ENCODE data around the gene KRT31.
"Not testable (repeated sequence)": the region's sequence is repeated elsewhere in the genome, so short reads cannot be mapped to it uniquely, and the experiment has no call there.

The KRT31 gene

DNA sequence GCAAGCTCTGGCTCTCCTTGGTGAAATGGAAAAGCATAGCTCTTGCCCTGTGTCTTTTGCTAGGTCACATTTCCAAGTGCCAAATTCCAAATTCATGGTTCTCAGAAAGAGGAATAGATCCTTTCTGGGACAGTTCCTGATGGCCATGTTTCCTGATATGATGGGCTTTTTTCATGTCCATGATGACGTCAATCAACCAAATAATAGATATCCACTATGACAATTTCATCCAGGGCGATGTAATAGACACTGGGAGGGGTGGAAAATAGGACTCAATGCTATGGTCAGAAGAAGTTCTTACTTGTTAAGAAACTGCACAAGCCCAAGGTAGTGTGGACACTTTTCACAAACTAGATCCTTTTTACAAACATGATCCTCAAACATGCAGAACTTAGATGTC, 46.2 kb downstream of the KRT31 start:
- ChIA-PET CTCF (no interaction called here), POLR2A (no interaction called here)
- TF ChIP-seq ELF4 (IDR thresholded peaks at IDR 0.05), result no peak
- TF ChIP-seq FOXA1 (IDR thresholded peaks at IDR 0.05), result no peak
- TF ChIP-seq ZNF384 (IDR thresholded peaks at IDR 0.05), result no peak
- TF ChIP-seq NFRKB (IDR thresholded peaks at IDR 0.05), result no peak
- no peak for DNase-seq (ENCODE audit: extremely low spot score)

DNA sequence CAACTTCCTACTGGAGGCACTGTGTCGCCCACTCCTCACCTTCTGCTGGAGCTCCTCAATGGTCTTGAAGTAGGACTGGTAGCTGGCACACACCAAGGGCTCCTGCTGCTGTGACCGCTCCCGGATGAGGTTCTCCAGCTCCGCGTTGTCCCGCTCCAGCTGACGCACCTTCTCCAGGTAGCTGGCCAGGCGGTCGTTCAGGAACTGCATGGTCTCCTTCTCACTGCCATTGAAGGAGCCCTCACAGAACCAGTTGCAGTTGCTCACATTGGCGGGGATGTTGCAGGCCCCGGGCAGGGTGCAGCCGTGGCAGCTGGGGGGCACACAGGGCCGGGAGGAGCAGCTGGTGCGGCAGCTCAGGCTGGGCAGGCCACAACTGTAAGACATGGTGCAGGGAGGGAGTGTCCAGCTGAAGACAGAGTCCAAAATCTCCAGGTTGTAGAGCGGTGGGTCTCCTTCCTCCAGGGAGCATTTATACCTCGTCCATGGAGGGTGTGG, 47.0 kb downstream of the KRT31 start, which contains the start of gene KRT33A:
KRT33A (minus strand) TSS at position 448 of the 498 bp plus-strand sequence; CDS start at position 387, 61 bp downstream.
- DNase-seq (ENCODE audit: extremely low spot score); POLR2A ChIA-PET: not testable (repeated sequence)
- CTCF ChIA-PET, result interaction anchor here (0.7 kb wide), 1 partner anchor 199 kb away, joined by 3 read pairs; no protein-coding TSS in a partner anchor

DNA sequence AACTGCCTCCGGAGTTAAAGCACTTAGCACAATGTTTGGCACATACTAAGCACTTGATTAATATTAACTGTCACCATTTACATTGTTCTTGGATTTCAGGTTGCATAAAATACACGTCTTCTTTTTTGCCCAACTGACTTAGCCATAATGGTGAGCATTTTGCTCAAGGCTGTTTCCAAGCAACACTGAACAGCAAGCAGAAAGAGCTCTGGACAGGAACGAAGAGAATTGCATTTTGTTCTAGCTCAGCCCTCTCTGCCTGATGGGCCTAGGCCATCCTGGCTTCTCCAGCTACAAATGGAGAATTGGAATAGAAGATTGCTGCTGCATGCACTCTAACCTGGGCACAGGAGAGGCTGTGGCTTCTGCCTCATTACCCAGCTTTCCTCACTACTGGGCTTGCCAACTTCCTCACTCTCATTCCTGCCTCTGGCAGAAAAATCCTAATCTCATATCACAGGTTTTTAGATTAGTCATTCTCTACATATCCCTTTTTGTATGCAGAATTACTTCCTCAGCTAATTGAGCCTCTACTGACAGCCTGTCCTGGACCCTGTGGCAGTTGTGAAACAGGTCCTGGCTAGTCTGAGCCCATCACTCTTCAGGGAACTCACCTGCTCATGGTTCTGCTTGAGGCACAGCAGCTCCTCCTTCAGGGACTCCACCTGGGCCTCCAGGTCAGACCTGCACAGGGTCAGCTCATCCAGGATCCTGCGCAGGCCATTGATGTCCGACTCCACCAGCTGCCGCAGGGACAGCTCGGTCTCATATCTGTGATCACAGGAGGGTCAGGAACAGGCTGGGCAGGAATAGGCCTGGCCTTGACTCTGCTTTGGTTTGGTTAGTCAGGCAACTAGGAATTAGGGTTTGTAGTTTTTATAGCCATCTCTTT, 49.3 kb downstream of the KRT31 start:
- ChIA-PET POLR2A (no interaction called here), CTCF (interaction anchor here (0.6 kb wide), 1 partner anchor 136 kb away, joined by 3 read pairs; no protein-coding TSS in a partner anchor)
- TF ChIP-seq LEF1 (IDR thresholded peaks at IDR 0.05; ENCODE audit: borderline replicate concordance) (no peak), BHLHE40 (IDR thresholded peaks at IDR 0.05; ENCODE audit: borderline replicate concordance) (no peak), FOXA1 (IDR thresholded peaks at IDR 0.05) (no peak), SP1 (IDR thresholded peaks at IDR 0.05) (no peak), ARNT (IDR thresholded peaks at IDR 0.05) (no peak), PKNOX1 (IDR thresholded peaks at IDR 0.05) (no peak), FOXK2 (IDR thresholded peaks at IDR 0.05) (no peak), NFRKB (IDR thresholded peaks at IDR 0.05) (no peak), SUZ12 (IDR thresholded peaks at IDR 0.05) (no peak), ELF4 (IDR thresholded peaks at IDR 0.05) (no peak), ZNF384 (IDR thresholded peaks at IDR 0.05) (no peak), HDGF (IDR thresholded peaks at IDR 0.05; ENCODE audit: borderline replicate concordance) (no peak), L3MBTL2 (conservative IDR thresholded peaks at IDR 0.05) (no peak), FOXM1 (IDR thresholded peaks at IDR 0.05; ENCODE audit: borderline replicate concordance) (no peak), TARDBP (IDR thresholded peaks at IDR 0.05) (no peak), CTBP1 (IDR thresholded peaks at IDR 0.05; ENCODE audit: borderline replicate concordance) (no peak)
- DNase-seq (ENCODE audit: extremely low spot score), result no peak

DNA sequence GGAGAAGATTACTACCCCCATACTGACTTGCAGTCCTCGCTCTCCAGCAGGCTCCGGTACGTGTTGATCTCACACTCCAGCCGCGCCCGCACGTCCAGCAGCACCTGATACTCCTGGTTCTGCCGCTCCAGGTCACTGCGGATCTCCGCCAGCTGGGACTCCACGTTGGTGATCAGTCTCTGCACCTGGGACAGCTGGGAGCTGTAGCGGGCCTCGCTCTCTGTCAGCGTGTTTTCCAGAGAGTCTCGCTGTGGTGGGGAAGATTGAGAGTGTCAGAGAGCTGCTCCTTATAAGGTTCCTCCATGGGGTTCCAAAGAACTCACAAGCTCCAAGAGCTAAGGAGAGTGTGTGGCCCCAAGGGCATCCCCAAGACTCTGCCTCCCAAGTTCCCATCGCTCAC, 51.0 kb downstream of the KRT31 start:
- POLR2A ChIA-PET; DNase-seq (ENCODE audit: extremely low spot score): not testable (repeated sequence)
- CTCF ChIA-PET, result interaction anchor here (1.1 kb wide), 1 partner anchor 24 kb away, joined by 3 read pairs; no protein-coding TSS in a partner anchor

- ChIA-PET CTCF (interaction anchor here (1.1 kb wide), 1 partner anchor 23 kb away, joined by 3 read pairs; no protein-coding TSS in a partner anchor), POLR2A (no interaction called here)
- TF ChIP-seq FOXK2 (IDR thresholded peaks at IDR 0.05), result no peak
- no peak for TF ChIP-seq PKNOX1 (IDR thresholded peaks at IDR 0.05)
- TF ChIP-seq SP1 (IDR thresholded peaks at IDR 0.05), result no peak
- no peak for TF ChIP-seq TARDBP (IDR thresholded peaks at IDR 0.05)
- TF ChIP-seq ELF4 (IDR thresholded peaks at IDR 0.05), result no peak
- no peak for TF ChIP-seq LEF1 (IDR thresholded peaks at IDR 0.05; ENCODE audit: borderline replicate concordance)
- no peak for TF ChIP-seq CTBP1 (IDR thresholded peaks at IDR 0.05; ENCODE audit: borderline replicate concordance)
- no peak for TF ChIP-seq NFRKB (IDR thresholded peaks at IDR 0.05)
- TF ChIP-seq BHLHE40 (IDR thresholded peaks at IDR 0.05; ENCODE audit: borderline replicate concordance), result no peak
- TF ChIP-seq L3MBTL2 (conservative IDR thresholded peaks at IDR 0.05), result no peak
- TF ChIP-seq FOXM1 (IDR thresholded peaks at IDR 0.05; ENCODE audit: borderline replicate concordance), result no peak
- no peak for TF ChIP-seq HDGF (IDR thresholded peaks at IDR 0.05; ENCODE audit: borderline replicate concordance)
- no peak for TF ChIP-seq ZNF384 (IDR thresholded peaks at IDR 0.05)
- no peak for TF ChIP-seq SUZ12 (IDR thresholded peaks at IDR 0.05)
- no peak for TF ChIP-seq FOXA1 (IDR thresholded peaks at IDR 0.05)
- TF ChIP-seq ARNT (IDR thresholded peaks at IDR 0.05), result no peak
- no peak for DNase-seq (ENCODE audit: extremely low spot score)
Observed at GRCh38 chr17:41345992-41346391, 51.4 kb downstream of the KRT31 start.
